CD4-positive, CD25-positive, alpha-beta regulatory T cell (primary cell): Measurements from ENCODE around the gene IDNK. TPM values are rescaled to one million over a fixed set of nuclear protein-coding genes. Genes with fewer than 3 reads are reported as not detected.
A peak's percentile ranks its signal among the peaks of the same experiment; 100 is the strongest.

ENCODE experiments used
- ATAC-seq, 2 donors: fragments of 150-1000 bp; cut with Tn5 transposase; one replicate each; pipeline ENCODE4 v1.10.0; 2021; ENCODE audit warnings: low read depth in 2 of 2, moderate number of reproducible peaks in 2 of 2, moderate library complexity in 1 of 2
- DNase-seq, 3 donors: peaks; one replicate each; pipeline versions ENCODE4 v3.0.0 to v3.0.0-alpha.2; 2012 to 2022; ENCODE audit warnings: mixed read lengths in 1 of 3
- H3K27ac ChIP-seq: one replicate; pipeline ENCODE4 v1.7.0; 2013; ENCODE audit warnings: mild to moderate bottlenecking, low read length; ENCODE audit not compliant: insufficient read depth, poor library complexity, severe bottlenecking
- H3K27me3 ChIP-seq: one replicate; pipeline ENCODE4 v1.7.0; 2013; ENCODE audit warnings: low read length; ENCODE audit not compliant: control insufficient read depth, insufficient read depth
- H3K36me3 ChIP-seq: one replicate; pipeline ENCODE4 v1.7.0; 2013; ENCODE audit warnings: mild to moderate bottlenecking, low read length, moderate library complexity; ENCODE audit not compliant: control insufficient read depth, insufficient read depth
- H3K4me1 ChIP-seq: 2 replicates; pipeline ENCODE4 v1.7.0; 2013; ENCODE audit warnings: mild to moderate bottlenecking, low read length; ENCODE audit not compliant: insufficient read depth, control insufficient read depth, poor library complexity, severe bottlenecking
- H3K4me3 ChIP-seq: one replicate; pipeline ENCODE4 v1.7.0; 2013; ENCODE audit warnings: low read depth, mild to moderate bottlenecking, low read length, moderate library complexity
- H3K9me3 ChIP-seq, 2 experiments: 1 replicate in 1 of 2; 2 replicates in 1 of 2; pipeline ENCODE4 v1.7.0; 2013; ENCODE audit warnings: low read length in 2 of 2, mild to moderate bottlenecking in 1 of 2, moderate library complexity in 1 of 2; ENCODE audit not compliant: control insufficient read depth in 2 of 2
- H3K27ac Mint-ChIP-seq, 3 donors: one replicate each; pipeline ENCODE4 v1.8.0; 2020 to 2022; ENCODE audit warnings: mild to moderate bottlenecking in 3 of 3, mixed read lengths in 3 of 3, moderate library complexity in 2 of 3
- H3K27me3 Mint-ChIP-seq: one replicate; pipeline ENCODE4 v1.8.0; 2022; ENCODE audit warnings: mild to moderate bottlenecking, mixed read lengths
- H3K36me3 Mint-ChIP-seq: one replicate; pipeline ENCODE4 v1.8.0; 2020; ENCODE audit warnings: mixed read lengths
- H3K4me1 Mint-ChIP-seq, 4 donors: one replicate each; pipeline ENCODE4 v1.8.0; 2020 to 2022; ENCODE audit warnings: mixed read lengths in 4 of 4, mild to moderate bottlenecking in 1 of 4
- H3K4me3 Mint-ChIP-seq, 4 donors: one replicate each; pipeline ENCODE4 v1.8.0; 2020 to 2022; ENCODE audit warnings: mild to moderate bottlenecking in 4 of 4, mixed read lengths in 4 of 4, moderate library complexity in 3 of 4
- H3K9me3 Mint-ChIP-seq, 7 donors: one replicate each; pipeline ENCODE4 v1.8.0; 2020 to 2022; ENCODE audit warnings: mixed read lengths in 7 of 7, mild to moderate bottlenecking in 3 of 7, moderate library complexity in 2 of 7
- polyA plus RNA-seq, 4 donors: library from polyadenylated mRNA; unstranded; fragments of 300-500 nt; fragmentation: Illumina TruSeq; gene quantifications; one replicate each; pipeline ENCODE4 v1.2.3, GENCODE V29; 2021
- total RNA-seq: library from RNA; stranded (reverse); gene quantifications from one replicate; pipeline ENCODE4 v1.2.3, GENCODE V29; 2022

IDNK gene
- total RNA-seq, result 9.1 TPM
- 10 to 100 TPM; 26.3 to 43.3 (median 29.7) TPM for polyA plus RNA-seq

DNA sequence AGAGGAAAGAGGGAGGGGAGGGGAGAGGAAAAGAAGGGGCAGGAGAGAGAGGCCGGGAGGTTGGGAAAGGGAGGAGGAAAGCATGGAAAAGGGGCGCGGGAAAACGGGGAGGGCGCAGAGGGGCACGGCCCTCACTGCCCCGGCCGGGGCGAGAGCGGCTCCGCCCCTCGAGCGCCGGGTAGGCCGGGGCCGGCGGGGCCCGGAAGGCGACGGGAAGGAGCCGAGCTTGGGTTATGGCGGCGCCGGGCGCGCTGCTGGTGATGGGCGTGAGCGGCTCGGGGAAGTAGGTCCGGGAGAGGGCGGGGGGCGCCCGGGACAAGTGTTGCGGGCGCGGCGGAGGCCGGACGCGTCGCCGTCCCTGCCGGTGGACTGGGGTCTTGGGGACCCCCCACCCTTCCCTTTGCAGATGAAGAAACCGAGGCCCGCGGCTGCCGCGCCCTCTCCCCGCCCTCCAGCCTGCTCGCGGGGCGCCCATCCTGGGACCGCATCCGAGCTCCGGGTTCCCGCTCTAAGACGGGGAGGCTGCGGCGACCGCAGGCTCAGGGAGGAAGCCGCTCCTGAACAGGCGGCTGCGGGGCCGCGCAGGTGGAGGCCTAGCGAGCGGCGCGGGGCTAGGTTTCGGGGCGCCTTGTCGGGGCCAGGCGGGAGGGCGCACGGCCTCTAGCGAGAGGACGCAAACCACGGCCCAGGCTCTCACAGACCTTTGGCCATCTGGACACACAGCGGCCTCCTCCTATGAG is at the start of gene IDNK:
TSS of gene IDNK (plus strand) at position 205 of the 740 bp plus-strand sequence. CDS start at position 234, 29 bp downstream.
- DNase-seq, result peak; percentile 56 to 74 (median 65)
- no peaks in the 10 kb centered on the region for H3K27me3 Mint-ChIP-seq
- H3K36me3 Mint-ChIP-seq, result peaks cover 7% of the 10 kb centered on the region
- H3K4me3 ChIP-seq, result peak within 1 kb of the TSS; percentile 83
- peaks cover 22% of the 10 kb centered on the region for H3K4me1 ChIP-seq
- peak; percentile 76 to 80 for ATAC-seq
- peak within 1 kb of the TSS; percentile 91 to 97 (median 96) for H3K4me3 Mint-ChIP-seq
- no peaks in the 10 kb centered on the region for H3K9me3 Mint-ChIP-seq
- H3K27ac ChIP-seq, result peak within 1 kb of the TSS; percentile 83
- H3K4me1 Mint-ChIP-seq, result peaks cover 9 to 44% (median 24%) of the 10 kb centered on the region in 4 donors
- H3K36me3 ChIP-seq, result peaks cover 6% of the 10 kb centered on the region
- H3K27me3 ChIP-seq, result no peaks in the 10 kb centered on the region
- peak within 1 kb of the TSS; percentile 77 to 98 (median 97) for H3K27ac Mint-ChIP-seq
- no peaks in the 10 kb centered on the region for H3K9me3 ChIP-seq

DNA sequence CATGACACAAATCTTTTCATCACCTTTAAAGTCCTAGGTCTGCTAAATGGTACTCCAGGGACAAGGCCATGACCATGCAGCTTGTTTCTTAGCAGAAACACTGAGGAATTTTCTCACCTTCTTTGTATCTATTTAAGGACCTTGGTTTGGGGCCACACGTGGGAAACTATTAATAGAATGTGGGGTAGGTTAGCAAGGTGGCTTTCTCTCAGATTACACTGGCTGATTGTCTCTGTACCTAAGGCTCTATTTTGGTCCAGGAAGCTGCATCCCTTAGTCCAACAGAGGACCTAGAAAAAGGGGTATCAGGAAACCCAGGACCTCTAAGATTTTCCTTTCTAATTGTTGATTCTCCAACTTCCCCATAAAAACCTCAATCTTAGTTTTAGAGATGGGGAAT is 48.5 kb upstream of the IDNK start:
- DNase-seq (no peak), ATAC-seq (no peak)
- Histone ChIP-seq H3K36me3 (no peaks in the 10 kb centered on the region), H3K9me3 (no peaks in the 10 kb centered on the region), H3K27me3 (no peaks in the 10 kb centered on the region), H3K4me3 (no peak overlapping the region), H3K4me1 (no peaks in the 10 kb centered on the region), H3K27ac (no peak overlapping the region)
- H3K27me3 Mint-ChIP-seq, result no peaks in the 10 kb centered on the region
- H3K27ac Mint-ChIP-seq, result no peak overlapping the region
- peaks cover 2 to 21% (median 3%) of the 10 kb centered on the region in 7 donors for H3K9me3 Mint-ChIP-seq
- H3K4me3 Mint-ChIP-seq, result no peak overlapping the region
- H3K4me1 Mint-ChIP-seq, result no peaks in the 10 kb centered on the region
- H3K36me3 Mint-ChIP-seq, result peaks cover 16% of the 10 kb centered on the region

DNA sequence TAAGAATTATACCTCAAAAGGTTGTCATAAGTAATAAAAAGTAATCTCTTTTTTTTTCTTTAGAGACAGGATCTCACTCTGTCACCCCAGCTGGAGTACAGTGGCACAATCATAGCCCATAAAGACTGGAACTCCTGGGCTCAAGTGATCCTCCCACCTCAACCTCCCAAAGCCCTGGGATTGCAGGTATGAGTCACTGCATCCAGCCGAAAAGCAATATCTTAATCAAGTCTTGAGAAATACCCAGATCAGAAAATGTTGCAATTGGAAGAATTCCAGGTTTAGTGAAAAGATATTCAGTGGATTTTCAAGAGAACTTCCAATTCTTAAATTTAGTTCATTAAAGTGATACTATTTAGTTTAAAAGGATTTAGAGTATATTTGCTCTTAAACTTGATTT is 40.9 kb upstream of the IDNK start:
- Histone ChIP-seq H3K27me3 (no peaks in the 10 kb centered on the region), H3K9me3 (no peaks in the 10 kb centered on the region), H3K36me3 (no peaks in the 10 kb centered on the region), H3K27ac (no peak overlapping the region), H3K4me3 (no peak overlapping the region), H3K4me1 (no peaks in the 10 kb centered on the region)
- DNase-seq, result no peak
- H3K4me1 Mint-ChIP-seq, result no peaks in the 10 kb centered on the region
- peaks cover 2 to 22% (median 4%) of the 10 kb centered on the region in 7 donors for H3K9me3 Mint-ChIP-seq
- H3K27ac Mint-ChIP-seq, result no peak overlapping the region
- H3K4me3 Mint-ChIP-seq, result no peak overlapping the region
- no peak for ATAC-seq
- H3K36me3 Mint-ChIP-seq, result peaks cover 29% of the 10 kb centered on the region
- H3K27me3 Mint-ChIP-seq, result no peaks in the 10 kb centered on the region

DNA sequence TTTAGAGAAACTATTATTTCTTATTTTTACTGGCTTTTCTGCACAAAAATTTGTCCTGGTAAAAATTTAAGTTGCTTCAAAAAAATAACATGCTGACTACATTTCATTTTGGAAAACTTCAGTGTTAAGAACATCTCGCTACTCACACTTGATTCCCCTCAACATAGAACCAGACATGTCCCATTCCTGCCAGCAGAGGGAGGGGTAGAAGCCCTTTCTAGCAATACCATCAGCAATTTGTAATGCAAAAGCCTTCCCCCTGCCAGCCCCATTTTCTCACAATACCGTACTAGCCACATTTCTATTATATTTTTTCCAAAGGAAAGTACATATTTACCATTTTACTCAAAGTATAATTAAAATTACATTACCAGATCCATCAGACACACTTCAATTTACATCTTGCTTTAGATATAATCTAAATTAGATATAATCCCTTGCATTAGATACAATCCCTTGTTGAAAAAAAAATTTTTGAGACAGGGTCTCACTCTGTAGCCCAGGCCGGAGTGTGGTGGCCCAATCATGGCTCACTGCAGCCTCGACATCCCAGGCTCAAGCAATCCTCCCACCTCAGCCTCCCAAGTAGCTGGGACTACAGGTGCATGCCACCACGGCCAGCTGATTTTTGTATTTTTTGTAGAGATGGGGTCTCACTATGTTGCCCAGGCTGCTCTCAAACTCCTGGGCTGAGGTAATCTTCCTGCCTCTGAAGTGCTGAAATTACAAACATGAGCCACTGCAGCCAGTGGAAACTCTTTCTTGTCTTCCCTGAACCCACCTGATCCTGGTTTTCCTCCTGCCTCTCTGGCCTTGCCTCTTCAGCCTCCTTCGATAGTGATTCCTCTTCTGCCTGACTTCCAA is 39.6 kb upstream of the IDNK start:
- no peaks in the 10 kb centered on the region for H3K4me1 Mint-ChIP-seq
- peaks cover 26% of the 10 kb centered on the region for H3K36me3 Mint-ChIP-seq
- Histone ChIP-seq H3K27ac (no peak overlapping the region), H3K27me3 (no peaks in the 10 kb centered on the region), H3K9me3 (no peaks in the 10 kb centered on the region), H3K4me1 (no peaks in the 10 kb centered on the region), H3K36me3 (no peaks in the 10 kb centered on the region), H3K4me3 (no peak overlapping the region)
- peaks cover 0 to 12% (median 2%) of the 10 kb centered on the region in 7 donors for H3K9me3 Mint-ChIP-seq
- no peaks in the 10 kb centered on the region for H3K27me3 Mint-ChIP-seq
- ATAC-seq (no peak), DNase-seq (peak; percentile 7 to 52 (median 31))
- H3K27ac Mint-ChIP-seq, result no peak overlapping the region
- H3K4me3 Mint-ChIP-seq, result no peak overlapping the region

DNA sequence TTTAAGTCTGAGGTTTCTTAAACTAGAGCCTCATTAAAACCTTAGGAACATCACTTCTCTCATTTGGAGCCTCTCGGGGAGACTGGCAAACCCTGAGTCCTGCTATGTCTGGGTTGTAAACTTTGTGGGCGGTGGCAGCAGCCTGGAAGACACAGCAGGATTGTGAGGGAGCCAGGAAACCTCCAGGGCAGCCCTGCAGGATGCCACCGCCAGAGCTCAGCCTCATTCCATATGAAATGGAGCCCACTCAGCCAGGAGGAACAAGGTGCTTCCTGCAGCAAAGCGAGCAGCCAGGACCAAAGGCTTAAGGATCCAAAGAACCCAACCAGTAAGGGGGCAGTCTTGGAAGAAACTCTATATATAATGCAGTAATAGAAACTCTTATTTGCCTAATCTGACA is 37.9 kb upstream of the IDNK start:
- Mint-ChIP-seq H3K4me3 (no peak overlapping the region), H3K4me1 (no peaks in the 10 kb centered on the region), H3K27me3 (no peaks in the 10 kb centered on the region), H3K36me3 (peaks cover 18% of the 10 kb centered on the region), H3K9me3 (peaks cover 0 to 4% (median 0%) of the 10 kb centered on the region in 7 donors), H3K27ac (no peak overlapping the region)
- Histone ChIP-seq H3K9me3 (no peaks in the 10 kb centered on the region), H3K4me1 (no peaks in the 10 kb centered on the region), H3K27ac (no peak overlapping the region), H3K36me3 (no peaks in the 10 kb centered on the region), H3K27me3 (no peaks in the 10 kb centered on the region), H3K4me3 (no peak overlapping the region)
- ATAC-seq (no peak), DNase-seq (no peak)

DNA sequence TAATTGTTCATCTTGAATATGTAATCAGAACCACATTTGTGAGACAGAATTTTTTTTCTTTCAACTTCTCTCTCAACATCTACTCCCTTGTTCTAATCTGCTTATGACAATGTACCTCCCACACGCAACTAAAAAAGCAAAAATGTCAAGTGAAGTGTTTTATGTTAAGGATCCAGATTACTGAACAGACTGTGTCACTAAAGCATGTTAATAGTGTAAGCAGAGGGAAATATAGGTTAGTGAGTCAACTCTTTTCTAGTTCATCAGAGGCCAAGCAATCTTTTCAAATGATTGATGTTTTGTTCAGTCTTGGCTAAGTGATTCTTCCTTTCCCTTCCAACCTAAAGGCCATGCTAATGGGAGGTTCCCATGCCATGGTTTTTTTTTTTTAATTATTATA is 34.7 kb upstream of the IDNK start:
- no peak overlapping the region for H3K4me3 Mint-ChIP-seq
- H3K27me3 Mint-ChIP-seq, result no peaks in the 10 kb centered on the region
- H3K9me3 Mint-ChIP-seq, result peaks cover 0 to 4% (median 0%) of the 10 kb centered on the region in 7 donors
- no peak for ATAC-seq
- H3K27me3 ChIP-seq, result no peaks in the 10 kb centered on the region
- DNase-seq, result no peak
- H3K4me1 ChIP-seq, result no peaks in the 10 kb centered on the region
- no peaks in the 10 kb centered on the region for H3K4me1 Mint-ChIP-seq
- H3K27ac ChIP-seq, result no peak overlapping the region
- H3K36me3 Mint-ChIP-seq, result peaks cover 15% of the 10 kb centered on the region
- no peak overlapping the region for H3K27ac Mint-ChIP-seq
- no peaks in the 10 kb centered on the region for H3K36me3 ChIP-seq
- H3K4me3 ChIP-seq, result no peak overlapping the region
- no peaks in the 10 kb centered on the region for H3K9me3 ChIP-seq

DNA sequence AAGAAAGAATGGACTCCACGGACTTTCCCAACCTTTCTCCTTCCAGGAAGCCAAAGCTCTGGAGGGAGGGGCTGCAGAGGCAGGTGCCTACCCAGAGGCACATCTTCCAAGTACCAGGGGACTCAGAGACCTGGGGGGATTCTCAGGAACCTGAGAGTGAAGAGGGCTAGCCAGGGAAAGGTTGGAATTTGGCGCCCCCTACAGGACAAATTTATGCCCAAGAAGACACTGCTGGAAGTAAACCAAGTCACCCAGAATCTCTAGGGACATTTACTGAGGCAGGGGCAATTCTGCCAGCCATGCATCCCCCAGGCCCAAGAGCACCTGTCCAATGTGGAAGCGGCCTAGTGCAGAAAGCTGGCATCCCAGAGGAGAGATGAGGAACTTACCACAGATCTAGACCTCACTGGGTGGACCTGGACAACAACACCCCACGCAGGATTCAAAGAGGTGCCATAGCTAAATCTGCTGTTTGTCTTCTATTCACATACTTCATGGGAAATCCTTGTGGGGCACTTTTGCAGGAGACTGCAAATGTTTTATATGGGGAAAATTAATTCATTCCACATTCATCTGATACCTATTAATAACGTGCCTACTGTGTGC is 25.9 kb upstream of the IDNK start:
- DNase-seq, result peak in 2 of 3 donors; percentile 16 to 41
- Histone ChIP-seq H3K36me3 (no peaks in the 10 kb centered on the region), H3K27me3 (no peaks in the 10 kb centered on the region), H3K27ac (no peak overlapping the region), H3K4me3 (no peak overlapping the region), H3K9me3 (no peaks in the 10 kb centered on the region), H3K4me1 (no peaks in the 10 kb centered on the region)
- Mint-ChIP-seq H3K9me3 (no peaks in the 10 kb centered on the region), H3K4me3 (no peak overlapping the region), H3K4me1 (no peaks in the 10 kb centered on the region), H3K27ac (no peak overlapping the region), H3K27me3 (no peaks in the 10 kb centered on the region), H3K36me3 (no peaks in the 10 kb centered on the region)
- no peak for ATAC-seq
